C4-2B (cell line): ENCODE measurements around the gene SHMT2.

Source experiments
- H3K27ac ChIP-seq: fragments of 450-650 bp; 2 replicates; pipeline ENCODE4 v1.5.1; 2017
- CTCF ChIP-seq: fragments of 450-650 bp; conservative IDR thresholded peaks from 2 replicates; pipeline ENCODE4 v1.5.1; 2017; ENCODE audit warnings: mild to moderate bottlenecking
- ZFX ChIP-seq: fragments of 450-650 bp; IDR thresholded peaks from 2 replicates; pipeline ENCODE4 v1.6.1; 2017

The SHMT2 gene

DNA sequence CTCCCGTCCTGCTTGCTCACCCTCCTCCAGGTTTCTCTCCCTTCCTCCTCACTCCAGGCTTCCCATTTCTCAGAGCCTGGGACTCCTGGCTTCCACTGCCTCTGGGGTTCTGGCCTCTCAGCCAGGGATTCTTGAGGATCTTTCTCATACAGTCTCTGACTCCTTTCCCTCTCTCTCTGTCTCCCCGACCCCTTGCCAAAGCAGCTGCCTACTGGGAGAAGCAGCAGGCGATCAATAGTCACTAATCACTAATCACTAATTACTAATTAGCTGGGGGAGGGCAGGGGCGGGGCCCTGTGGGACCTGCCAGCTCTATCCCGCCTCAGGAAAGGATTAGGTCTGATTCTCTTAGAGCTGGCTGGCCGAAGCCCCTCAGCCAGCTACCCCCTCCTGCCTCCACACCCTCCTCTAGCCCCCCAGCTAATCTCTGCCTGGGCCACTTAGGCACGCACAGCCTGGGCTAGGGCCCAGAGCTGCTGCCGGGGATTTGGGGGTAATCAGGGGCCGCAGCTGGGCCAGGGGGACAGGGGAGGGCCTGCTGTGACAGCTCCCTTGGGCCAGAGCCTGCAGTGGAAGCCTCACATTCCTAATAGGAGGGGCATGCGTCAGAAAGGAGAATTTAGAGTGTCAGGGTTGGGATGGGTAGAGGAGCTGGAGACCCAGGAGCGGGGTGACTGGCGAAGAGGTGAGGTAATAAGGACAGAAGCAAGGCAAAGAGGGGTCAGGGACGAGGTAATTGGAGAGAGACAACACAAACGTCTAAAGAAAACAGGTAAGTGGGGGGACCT lies 10.1 kb upstream of the SHMT2 start:
- no peak for TF ChIP-seq CTCF
- TF ChIP-seq ZFX = no peak

DNA sequence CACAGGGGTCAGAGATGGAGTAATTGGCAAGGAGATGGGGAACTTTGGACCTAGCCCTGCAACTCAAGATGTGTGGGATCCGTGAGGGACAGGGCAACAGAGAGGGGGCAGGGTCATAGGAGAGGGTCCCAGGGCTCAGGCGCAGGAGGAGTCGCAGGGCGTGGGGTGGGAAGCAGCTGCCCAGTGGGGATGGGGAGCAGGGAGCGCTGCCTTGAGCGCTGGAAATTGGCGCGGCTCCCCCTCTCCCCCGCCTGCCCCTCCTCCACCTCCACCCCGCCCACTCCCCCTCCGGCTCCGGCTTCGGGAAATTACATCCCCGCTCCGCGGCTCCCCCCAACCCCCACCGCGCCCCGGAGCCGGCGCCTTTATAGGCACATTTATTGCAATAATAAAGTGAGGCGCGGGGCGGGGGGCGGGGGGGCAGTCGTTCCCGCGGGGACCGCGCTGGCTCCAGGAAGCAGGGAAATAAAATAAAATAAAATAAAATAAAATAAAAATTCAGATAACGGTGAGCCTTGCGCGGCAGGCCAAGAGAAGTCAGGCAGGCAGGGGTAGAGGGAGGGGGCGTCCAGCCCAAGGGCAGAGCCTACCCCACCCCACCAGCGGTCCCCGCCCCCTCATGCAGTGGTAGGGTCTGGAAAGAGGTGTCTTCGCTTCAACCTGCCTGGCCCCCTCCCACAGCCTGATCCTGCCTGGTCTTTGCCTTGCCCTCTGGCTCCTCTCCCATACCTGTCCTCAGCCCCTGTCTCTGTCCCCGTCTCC lies 9.3 kb upstream of the SHMT2 start:
- H3K27ac ChIP-seq = no peak overlapping the region
- no peak for TF ChIP-seq ZFX
- TF ChIP-seq CTCF = no peak

More for the DNA sequence above, 10.1 kb upstream of the SHMT2 start:
- H3K27ac ChIP-seq = peak overlapping the region; percentile 2; the same call in 1 of the 2 replicates

GRCh38 chr12:57220770-57221168 lies 8.7 kb upstream of the SHMT2 start:
- TF ChIP-seq CTCF = no peak
- no peak for TF ChIP-seq ZFX
- H3K27ac ChIP-seq = no peak overlapping the region

DNA sequence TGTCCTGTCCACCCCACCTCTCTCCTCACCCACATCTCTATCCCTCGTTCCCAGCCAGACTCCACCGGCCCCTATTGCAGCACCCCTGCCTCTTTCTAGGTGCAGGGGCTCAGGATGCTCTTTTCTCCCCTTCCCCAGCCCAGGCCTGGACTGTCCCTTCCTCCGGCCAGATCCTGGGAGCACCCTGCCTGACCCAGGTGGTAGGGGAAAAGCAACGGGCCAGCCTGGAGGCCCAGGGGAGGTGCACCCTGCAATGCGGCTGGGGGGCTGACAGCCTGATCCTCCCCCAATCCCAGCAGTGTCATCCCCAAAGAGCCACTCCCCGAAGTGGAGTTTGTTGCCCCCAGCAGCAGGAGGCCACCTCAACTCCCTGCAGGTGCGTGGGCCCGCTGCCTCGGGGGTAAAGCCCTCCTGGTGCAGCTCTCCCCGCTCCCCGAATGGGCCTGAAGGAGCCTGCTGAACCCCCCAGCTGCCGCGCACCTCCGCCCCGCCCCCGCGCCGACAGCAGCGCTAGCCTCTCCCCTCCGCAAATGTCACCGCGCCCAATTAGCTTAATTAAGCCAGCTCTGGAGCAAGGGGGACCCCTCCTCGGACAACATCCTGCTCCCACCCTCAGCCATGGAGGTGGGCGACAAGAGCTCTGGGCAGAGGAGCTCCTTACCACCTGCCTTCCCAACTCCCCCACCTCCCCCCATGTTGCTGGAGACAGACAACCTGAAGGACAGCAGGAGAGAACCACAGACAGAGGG lies 8.2 kb upstream of the SHMT2 start:
- TF ChIP-seq ZFX (no peak), CTCF (no peak)
- no peak overlapping the region for H3K27ac ChIP-seq

DNA sequence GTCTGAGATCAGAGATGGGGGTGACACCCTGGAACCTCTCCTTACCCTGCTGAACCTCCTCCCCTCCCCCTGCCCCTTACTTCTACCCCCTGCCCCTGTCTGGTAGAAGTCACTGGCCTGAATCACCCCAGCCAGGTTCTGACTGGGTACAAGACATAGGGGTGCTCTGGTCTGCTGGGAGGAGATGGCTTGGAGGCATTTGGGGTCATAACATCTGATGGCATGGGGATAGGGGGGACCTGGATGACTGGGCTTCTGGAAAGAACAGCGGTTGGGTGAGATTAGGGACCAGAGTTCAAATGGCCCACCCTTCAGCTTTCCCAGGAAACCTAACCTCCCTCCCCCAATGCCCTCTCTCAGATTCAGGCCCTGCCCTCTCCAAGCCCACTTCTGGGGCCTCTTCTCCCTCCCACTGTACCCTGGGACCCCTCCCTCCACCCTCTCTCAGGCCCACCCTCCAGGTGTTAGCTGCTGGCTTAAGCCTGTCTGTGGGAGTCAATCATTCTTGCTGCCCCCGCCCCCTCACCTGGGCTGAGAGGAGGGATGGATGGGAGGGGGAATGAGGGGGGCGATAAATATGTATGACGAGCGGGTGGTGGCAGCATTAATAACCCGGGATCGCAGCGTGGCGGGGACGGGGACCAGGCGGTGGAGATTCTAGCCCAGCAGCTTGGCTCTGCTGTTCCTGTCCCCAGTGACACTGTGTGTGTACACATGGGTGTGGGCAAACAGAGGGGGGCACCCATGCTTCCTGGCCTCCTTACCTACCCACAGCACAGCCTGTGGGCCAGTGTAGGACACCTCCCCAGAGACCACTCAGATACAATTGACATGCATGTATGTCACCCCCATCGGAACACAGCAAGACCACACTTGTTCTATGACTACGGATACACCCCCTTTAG lies 7.0 kb upstream of the SHMT2 start:
- TF ChIP-seq ZFX = no peak
- TF ChIP-seq CTCF = no peak
- H3K27ac ChIP-seq = no peak overlapping the region

DNA sequence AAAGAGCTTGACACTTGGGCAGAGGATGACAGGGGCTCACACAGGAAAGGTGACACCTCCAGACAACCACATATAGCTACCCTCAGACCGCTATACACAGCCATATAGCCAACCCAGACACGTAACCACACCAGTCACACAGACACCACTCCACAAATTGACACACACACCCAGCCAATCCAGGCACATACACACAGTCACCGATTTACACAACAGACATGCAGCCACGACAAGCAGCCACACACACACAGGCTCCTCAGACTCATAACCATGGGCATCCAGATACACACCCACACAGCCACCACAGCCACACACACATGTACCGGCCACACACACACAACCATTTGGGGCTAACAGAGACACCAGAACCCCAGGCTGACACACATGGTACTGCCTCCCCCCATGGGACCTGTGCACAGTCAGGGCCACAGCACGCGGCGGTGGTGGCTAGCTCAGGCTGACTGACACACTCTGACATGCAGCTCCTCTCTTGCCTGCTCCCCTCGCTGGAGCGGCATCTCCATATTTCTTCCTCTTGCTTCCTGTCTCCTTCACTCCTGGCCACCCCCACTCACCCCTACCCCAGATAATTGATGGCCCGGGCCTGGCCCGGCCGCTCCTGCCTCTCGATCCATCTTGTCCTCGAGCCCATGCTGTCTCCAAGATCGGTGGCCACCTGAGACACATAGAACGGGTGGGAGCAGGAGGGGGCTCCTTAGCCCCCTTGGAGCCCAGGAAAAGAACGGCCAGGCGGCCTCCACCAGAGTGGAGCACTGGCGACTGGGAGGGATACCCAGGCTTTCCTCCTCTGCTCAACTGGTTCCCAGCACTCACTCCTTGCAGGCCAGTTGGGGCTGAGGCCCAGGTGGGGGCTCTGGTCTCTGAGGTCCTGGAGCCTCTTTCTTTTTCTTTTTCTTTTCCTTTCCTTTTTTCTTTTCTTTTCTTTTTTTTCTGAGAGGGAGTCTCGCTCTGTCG lies 6.0 kb upstream of the SHMT2 start:
- H3K27ac ChIP-seq = no peak overlapping the region
- no peak for TF ChIP-seq ZFX
- TF ChIP-seq CTCF = no peak
